Cortex of kidney (tissue), 1 donor: Measurements from ENCODE around the gene TUBB4B.

Source experiments
- DNase-seq: peaks from one replicate; lab custom pipeline; 2025; lab: John Stamatoyannopoulos, UW

The TUBB4B gene

GRCh38 chr9:137212520-137212919 lies 28.6 kb upstream of the TUBB4B start:
- no peak for DNase-seq

GRCh38 chr9:137213160-137214060 lies 27.7 kb upstream of the TUBB4B start:
- no peak for DNase-seq

- no peak for DNase-seq
Observed at GRCh38 chr9:137214620-137215019, 26.5 kb upstream of the TUBB4B start.

GRCh38 chr9:137215196-137215986 lies 25.7 kb upstream of the TUBB4B start:
- no peak for DNase-seq

GRCh38 chr9:137216188-137216965 lies 24.7 kb upstream of the TUBB4B start:
- DNase-seq = no peak

GRCh38 chr9:137217276-137218211 lies 23.5 kb upstream of the TUBB4B start:
- DNase-seq = no peak

- DNase-seq = no peak
Observed at GRCh38 chr9:137218212-137218753, 22.8 kb upstream of the TUBB4B start.

GRCh38 chr9:137218754-137219271 lies 22.3 kb upstream of the TUBB4B start:
- DNase-seq = no peak

- DNase-seq = no peak
Observed at GRCh38 chr9:137219757-137220316, 21.2 kb upstream of the TUBB4B start.

GRCh38 chr9:137220317-137221094 lies 20.6 kb upstream of the TUBB4B start:
- DNase-seq = no peak

- DNase-seq = no peak
Observed at GRCh38 chr9:137221095-137221505, 20.0 kb upstream of the TUBB4B start.

- DNase-seq = no peak
Observed at GRCh38 chr9:137221506-137222111, 19.5 kb upstream of the TUBB4B start.

- no peak for DNase-seq
Observed at GRCh38 chr9:137222190-137223077, 18.7 kb upstream of the TUBB4B start, which contains the start of gene RNF208. Gene RNF208 (minus strand): TSS chr9:137222240. CDS start chr9:137221212, 1,028 bp downstream.

GRCh38 chr9:137223078-137223970 lies 17.8 kb upstream of the TUBB4B start:
- no peak for DNase-seq

GRCh38 chr9:137224830-137225694 lies 16.0 kb upstream of the TUBB4B start, which contains the start of gene CYSRT1:
Gene CYSRT1 (plus strand): TSS chr9:137225174. CDS start chr9:137225622, 448 bp downstream.
- no peak for DNase-seq
